Measurements from ENCODE around the gene CDH22. TPM values are rescaled to one million over a fixed set of nuclear protein-coding genes. Genes with fewer than 3 reads are reported as not detected.

The CDH22 gene
- 0.08 TPM for polyA plus RNA-seq (2013, experiment 1 of 2)
- 0.01 TPM for polyA plus RNA-seq (2013, experiment 2 of 2)

DNA sequence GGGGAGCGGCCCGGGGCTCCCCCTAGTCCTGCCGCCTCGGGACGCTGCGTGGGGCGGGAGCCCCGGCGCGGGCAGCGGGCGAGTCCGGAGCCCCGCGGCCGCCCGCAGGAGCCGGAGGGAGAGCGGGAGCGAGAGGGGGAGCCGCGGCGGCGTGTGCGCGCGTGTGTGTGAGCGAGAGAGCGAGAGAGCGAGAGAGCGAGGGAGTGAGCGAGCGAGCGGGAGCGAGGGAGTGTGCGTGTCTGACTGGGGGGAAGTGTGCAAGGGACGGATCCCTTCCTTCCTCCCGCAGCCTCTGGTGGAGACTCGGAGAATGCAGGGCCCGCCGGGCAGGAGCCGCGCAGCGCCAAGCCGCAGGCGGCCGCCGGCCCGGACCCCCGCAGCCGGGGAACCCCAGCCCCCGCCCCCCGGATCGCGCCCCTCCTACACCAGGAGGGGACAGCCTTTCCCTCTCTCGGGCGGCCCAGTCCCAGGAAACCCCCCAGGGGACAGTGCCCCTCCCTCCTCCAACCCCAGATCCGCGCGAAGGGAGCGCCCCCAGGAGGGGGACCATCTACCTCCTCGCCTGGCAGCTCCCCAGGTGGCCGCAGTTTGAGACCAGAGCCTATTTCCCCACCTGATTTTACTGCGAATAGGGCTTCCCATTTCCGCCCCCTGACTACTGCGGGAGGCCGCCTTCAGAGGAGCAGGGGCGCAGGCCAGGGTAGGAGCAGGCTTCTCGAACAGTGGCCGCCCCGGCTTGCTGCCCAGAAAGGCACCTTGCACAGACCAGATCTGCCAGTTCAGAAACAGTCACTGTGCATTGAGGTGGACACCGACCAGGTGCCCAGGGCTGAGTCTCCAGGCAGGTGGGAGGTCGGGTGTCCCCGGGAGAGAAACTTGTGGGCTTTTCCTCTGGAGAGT lies at the start of gene CDH22:
TSS of gene CDH22 (minus strand) at position 241 of the 900 bp plus-strand sequence. CDS start 57,204 bp downstream, outside the sequence.
- Histone ChIP-seq H3K27ac (ENCODE audit: low read depth, low read length) (no peak within 1 kb of the TSS), H3K27me3 (ENCODE audit: insufficient read depth, low read length, poor library complexity) (peaks cover 36% of the 10 kb centered on the region), H3K4ac (ENCODE audit: low read depth, low read length) (no peak within 1 kb of the TSS), H4K8ac (ENCODE audit: low read depth, low read length) (no peak within 1 kb of the TSS), H2BK120ac (ENCODE audit: low read depth, low read length) (no peak within 1 kb of the TSS), H3K4me3 (ENCODE audit: low read length) (peak within 1 kb of the TSS; percentile 43), H3K79me1 (ENCODE audit: low read length) (no peaks in the 10 kb centered on the region), H3K36me3 (ENCODE audit: control insufficient read depth, insufficient read depth, low read length) (no peaks in the 10 kb centered on the region), H2AK5ac (ENCODE audit: low read length) (no peak within 1 kb of the TSS), H3K79me2 (ENCODE audit: control insufficient read depth, insufficient read depth, low read length) (no peaks in the 10 kb centered on the region), H3K4me2 (ENCODE audit: low read length) (peak within 1 kb of the TSS; percentile 88), H2BK5ac (ENCODE audit: low read length) (no peak within 1 kb of the TSS), H2BK15ac (replicated peaks; ENCODE audit: low read depth) (no peak within 1 kb of the TSS), H3K18ac (ENCODE audit: low read length) (no peak within 1 kb of the TSS), H4K5ac (ENCODE audit: low read length) (no peak within 1 kb of the TSS), H3K4me1 (ENCODE audit: control insufficient read depth, low read depth, low read length) (no peaks in the 10 kb centered on the region), H3K56ac (ENCODE audit: low read length) (peak within 1 kb of the TSS; percentile 88), H3K23ac (ENCODE audit: low read length) (no peak within 1 kb of the TSS), H3K9ac (ENCODE audit: low read length) (peak within 1 kb of the TSS; percentile 67)
- WGBS (ENCODE audit: extremely low coverage, insufficient coverage, low lambda C conversion rate) = no CpG with 5 or more reads among the region's 74 CpGs
- DNase-seq = peak; percentile 74

DNA sequence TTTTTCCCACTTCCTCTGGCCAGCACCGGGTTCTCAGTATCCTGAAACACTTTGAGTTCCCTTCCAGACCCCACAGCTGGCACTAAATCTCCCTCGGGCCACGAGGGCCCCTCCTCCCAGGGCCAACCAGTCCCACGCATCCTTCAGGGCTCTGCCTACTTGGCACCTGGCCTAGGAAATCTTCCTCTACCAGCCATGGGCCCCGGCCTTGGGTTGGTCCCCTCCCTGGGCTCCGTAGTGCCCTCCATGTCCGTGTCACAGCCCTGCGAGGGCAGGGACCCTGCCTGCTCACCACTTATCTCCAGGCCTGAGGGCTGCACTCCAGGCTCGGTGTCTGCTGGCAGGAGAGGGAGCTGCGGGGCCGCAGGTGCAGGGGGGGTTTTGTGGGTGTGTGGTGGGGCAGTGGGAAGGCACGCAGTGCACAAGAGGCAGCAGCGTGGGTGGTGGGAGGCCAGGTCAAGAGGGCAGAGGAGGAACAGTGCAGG lies 48.8 kb upstream of the CDH22 start:
- Histone ChIP-seq H3K27ac (ENCODE audit: low read depth, low read length) (no peak overlapping the region), H3K27me3 (ENCODE audit: insufficient read depth, low read length, poor library complexity) (no peaks in the 10 kb centered on the region), H4K8ac (ENCODE audit: low read depth, low read length) (no peak overlapping the region), H2BK5ac (ENCODE audit: low read length) (no peak overlapping the region), H3K4me1 (ENCODE audit: control insufficient read depth, low read depth, low read length) (no peaks in the 10 kb centered on the region), H2AK5ac (ENCODE audit: low read length) (no peak overlapping the region), H3K79me1 (ENCODE audit: low read length) (peaks cover 12% of the 10 kb centered on the region), H3K9ac (ENCODE audit: low read length) (no peak overlapping the region), H4K5ac (ENCODE audit: low read length) (no peak overlapping the region), H3K18ac (ENCODE audit: low read length) (no peak overlapping the region), H2BK120ac (ENCODE audit: low read depth, low read length) (no peak overlapping the region), H3K4me3 (ENCODE audit: low read length) (no peak overlapping the region), H3K36me3 (ENCODE audit: control insufficient read depth, insufficient read depth, low read length) (no peaks in the 10 kb centered on the region), H3K56ac (ENCODE audit: low read length) (no peak overlapping the region), H3K23ac (ENCODE audit: low read length) (no peak overlapping the region), H3K4ac (ENCODE audit: low read depth, low read length) (no peak overlapping the region), H2BK15ac (replicated peaks; ENCODE audit: low read depth) (no peak overlapping the region), H3K79me2 (ENCODE audit: control insufficient read depth, insufficient read depth, low read length) (peaks cover 3% of the 10 kb centered on the region), H3K4me2 (ENCODE audit: low read length) (no peak overlapping the region)
- WGBS (ENCODE audit: extremely low coverage, insufficient coverage, low lambda C conversion rate) = no CpG with 5 or more reads among the region's 13 CpGs
- DNase-seq = no peak

GRCh38 chr20:46356195-46357029 lies 48.1 kb upstream of the CDH22 start:
- H3K9ac ChIP-seq (ENCODE audit: low read length) = no peak overlapping the region
- no peak overlapping the region for H3K27ac ChIP-seq (ENCODE audit: low read depth, low read length)
- H3K23ac ChIP-seq (ENCODE audit: low read length) = no peak overlapping the region
- H2BK5ac ChIP-seq (ENCODE audit: low read length) = no peak overlapping the region
- no peak overlapping the region for H3K4me2 ChIP-seq (ENCODE audit: low read length)
- no peak overlapping the region for H4K5ac ChIP-seq (ENCODE audit: low read length)
- H3K4me3 ChIP-seq (ENCODE audit: low read length) = no peak overlapping the region
- H2BK120ac ChIP-seq (ENCODE audit: low read depth, low read length) = no peak overlapping the region
- no peaks in the 10 kb centered on the region for H3K4me1 ChIP-seq (ENCODE audit: control insufficient read depth, low read depth, low read length)
- no peak overlapping the region for H3K56ac ChIP-seq (ENCODE audit: low read length)
- peaks cover 5% of the 10 kb centered on the region for H3K79me1 ChIP-seq (ENCODE audit: low read length)
- no peaks in the 10 kb centered on the region for H3K36me3 ChIP-seq (ENCODE audit: control insufficient read depth, insufficient read depth, low read length)
- no peaks in the 10 kb centered on the region for H3K79me2 ChIP-seq (ENCODE audit: control insufficient read depth, insufficient read depth, low read length)
- no peaks in the 10 kb centered on the region for H3K27me3 ChIP-seq (ENCODE audit: insufficient read depth, low read length, poor library complexity)
- no peak overlapping the region for H3K4ac ChIP-seq (ENCODE audit: low read depth, low read length)
- no peak overlapping the region for H3K18ac ChIP-seq (ENCODE audit: low read length)
- no peak for DNase-seq
- no CpG with 5 or more reads among the region's 23 CpGs for WGBS (ENCODE audit: extremely low coverage, insufficient coverage, low lambda C conversion rate)
- H4K8ac ChIP-seq (ENCODE audit: low read depth, low read length) = no peak overlapping the region
- no peak overlapping the region for H2BK15ac ChIP-seq (replicated peaks; ENCODE audit: low read depth)
- no peak overlapping the region for H2AK5ac ChIP-seq (ENCODE audit: low read length)

GRCh38 chr20:46355778-46356177 lies 47.5 kb upstream of the CDH22 start:
- no peaks in the 10 kb centered on the region for H3K27me3 ChIP-seq (ENCODE audit: insufficient read depth, low read length, poor library complexity)
- H3K79me1 ChIP-seq (ENCODE audit: low read length) = peaks cover 2% of the 10 kb centered on the region
- no peak overlapping the region for H3K4me2 ChIP-seq (ENCODE audit: low read length)
- H3K56ac ChIP-seq (ENCODE audit: low read length) = no peak overlapping the region
- DNase-seq = peak; percentile 10
- peaks cover under 1% of the 10 kb centered on the region for H3K4me1 ChIP-seq (ENCODE audit: control insufficient read depth, low read depth, low read length)
- H3K18ac ChIP-seq (ENCODE audit: low read length) = no peak overlapping the region
- H2BK5ac ChIP-seq (ENCODE audit: low read length) = no peak overlapping the region
- H2BK15ac ChIP-seq (replicated peaks; ENCODE audit: low read depth) = no peak overlapping the region
- no peaks in the 10 kb centered on the region for H3K36me3 ChIP-seq (ENCODE audit: control insufficient read depth, insufficient read depth, low read length)
- H3K23ac ChIP-seq (ENCODE audit: low read length) = no peak overlapping the region
- no peak overlapping the region for H4K8ac ChIP-seq (ENCODE audit: low read depth, low read length)
- no peak overlapping the region for H3K4me3 ChIP-seq (ENCODE audit: low read length)
- H2AK5ac ChIP-seq (ENCODE audit: low read length) = no peak overlapping the region
- H3K27ac ChIP-seq (ENCODE audit: low read depth, low read length) = no peak overlapping the region
- no CpG with 5 or more reads among the region's 7 CpGs for WGBS (ENCODE audit: extremely low coverage, insufficient coverage, low lambda C conversion rate)
- H3K79me2 ChIP-seq (ENCODE audit: control insufficient read depth, insufficient read depth, low read length) = no peaks in the 10 kb centered on the region
- no peak overlapping the region for H3K9ac ChIP-seq (ENCODE audit: low read length)
- no peak overlapping the region for H4K5ac ChIP-seq (ENCODE audit: low read length)
- H3K4ac ChIP-seq (ENCODE audit: low read depth, low read length) = no peak overlapping the region
- no peak overlapping the region for H2BK120ac ChIP-seq (ENCODE audit: low read depth, low read length)

GRCh38 chr20:46354920-46355654 lies 46.8 kb upstream of the CDH22 start:
- Histone ChIP-seq H3K18ac (ENCODE audit: low read length) (no peak overlapping the region), H4K8ac (ENCODE audit: low read depth, low read length) (no peak overlapping the region), H2BK15ac (replicated peaks; ENCODE audit: low read depth) (no peak overlapping the region), H3K27ac (ENCODE audit: low read depth, low read length) (no peak overlapping the region), H3K27me3 (ENCODE audit: insufficient read depth, low read length, poor library complexity) (no peaks in the 10 kb centered on the region), H4K5ac (ENCODE audit: low read length) (no peak overlapping the region), H2BK5ac (ENCODE audit: low read length) (no peak overlapping the region), H2BK120ac (ENCODE audit: low read depth, low read length) (no peak overlapping the region), H3K36me3 (ENCODE audit: control insufficient read depth, insufficient read depth, low read length) (no peaks in the 10 kb centered on the region), H3K79me1 (ENCODE audit: low read length) (peaks cover under 1% of the 10 kb centered on the region), H3K23ac (ENCODE audit: low read length) (no peak overlapping the region), H3K4me1 (ENCODE audit: control insufficient read depth, low read depth, low read length) (peaks cover 5% of the 10 kb centered on the region), H2AK5ac (ENCODE audit: low read length) (no peak overlapping the region), H3K79me2 (ENCODE audit: control insufficient read depth, insufficient read depth, low read length) (no peaks in the 10 kb centered on the region), H3K4ac (ENCODE audit: low read depth, low read length) (no peak overlapping the region), H3K56ac (ENCODE audit: low read length) (no peak overlapping the region), H3K9ac (ENCODE audit: low read length) (no peak overlapping the region), H3K4me3 (ENCODE audit: low read length) (no peak overlapping the region), H3K4me2 (ENCODE audit: low read length) (no peak overlapping the region)
- no CpG with 5 or more reads among the region's 20 CpGs for WGBS (ENCODE audit: extremely low coverage, insufficient coverage, low lambda C conversion rate)
- no peak for DNase-seq
